HG03159 (cell line): ENCODE data around the gene BOD1.

Experiments
- ATAC-seq: cut with Tn5 transposase; IDR thresholded peaks from one replicate; pipeline ENCODE4 v1.9.1; 2021; ENCODE audit warnings: mild to moderate bottlenecking, moderate library complexity; ENCODE audit not compliant: unreplicated experiment

Gene BOD1

GRCh38 chr5:173642191-173642816 is 25.9 kb upstream of the BOD1 start:
- ATAC-seq = no peak

GRCh38 chr5:173640156-173640804 is 23.8 kb upstream of the BOD1 start:
- no peak for ATAC-seq

GRCh38 chr5:173638126-173639040 is 21.9 kb upstream of the BOD1 start:
- no peak for ATAC-seq

GRCh38 chr5:173637340-173637739 is 20.9 kb upstream of the BOD1 start:
- no peak for ATAC-seq

GRCh38 chr5:173634465-173634983 is 18.1 kb upstream of the BOD1 start:
- ATAC-seq = no peak

GRCh38 chr5:173633304-173633703 is 16.9 kb upstream of the BOD1 start:
- no peak for ATAC-seq

GRCh38 chr5:173631478-173631877 is 15.0 kb upstream of the BOD1 start:
- ATAC-seq = no peak

- no peak for ATAC-seq
Measured at GRCh38 chr5:173630724-173631365, 14.4 kb upstream of the BOD1 start.

GRCh38 chr5:173629628-173630027 is 13.2 kb upstream of the BOD1 start:
- ATAC-seq = no peak

GRCh38 chr5:173628501-173628900 is 12.1 kb upstream of the BOD1 start:
- ATAC-seq = no peak

- ATAC-seq = no peak
Measured at GRCh38 chr5:173627860-173628392, 11.5 kb upstream of the BOD1 start.

- ATAC-seq = no peak
Measured at GRCh38 chr5:173627271-173627670, 10.8 kb upstream of the BOD1 start.

GRCh38 chr5:173626505-173626820 is 10.0 kb upstream of the BOD1 start:
- no peak for ATAC-seq

- peak; percentile 61 for ATAC-seq
Measured at GRCh38 chr5:173625673-173626504, 9.4 kb upstream of the BOD1 start.

GRCh38 chr5:173625261-173625660 is 8.8 kb upstream of the BOD1 start:
- ATAC-seq = no peak

- no peak for ATAC-seq
Measured at GRCh38 chr5:173624282-173624681, 7.8 kb upstream of the BOD1 start.

- ATAC-seq = no peak
Measured at GRCh38 chr5:173623789-173624188, 7.3 kb upstream of the BOD1 start.

- ATAC-seq = no peak
Measured at GRCh38 chr5:173623296-173623771, 6.9 kb upstream of the BOD1 start.

GRCh38 chr5:173622183-173623047 is 6.0 kb upstream of the BOD1 start:
- no peak for ATAC-seq
